Dermis blood vessel endothelial cell (primary cell): ENCODE results near the gene WFS1. TPM values are rescaled to one million over a fixed set of nuclear protein-coding genes. Genes with fewer than 3 reads are reported as not detected.

ENCODE experiments used
- DNase-seq: peaks from one replicate; pipeline ENCODE4 v3.0.0; 2010
- total RNA-seq: library from RNA; depleted of rRNA; stranded (reverse); fragments of >200 nt; gene quantifications from 2 replicates; pipeline ENCODE4 v1.2.3, GENCODE V29; 2014

Gene WFS1
- total RNA-seq, 1 donor from 2014 or later = 74.7 TPM

- no peak for DNase-seq
Measured at GRCh38 chr4:6262176-6262575, 7.5 kb upstream of the WFS1 start.

GRCh38 chr4:6262847-6263487 is 6.7 kb upstream of the WFS1 start:
- DNase-seq = no peak

GRCh38 chr4:6263526-6264224 is 6.0 kb upstream of the WFS1 start:
- no peak for DNase-seq

- DNase-seq = peak; percentile 87
Measured at GRCh38 chr4:6264225-6264540, 5.5 kb upstream of the WFS1 start.

- no peak for DNase-seq
Measured at GRCh38 chr4:6265546-6265945, 4.1 kb upstream of the WFS1 start.

- no peak for DNase-seq
Measured at GRCh38 chr4:6267573-6267972, 2.1 kb upstream of the WFS1 start.

- no peak for DNase-seq
Measured at GRCh38 chr4:6268650-6269615, 717 bp upstream of the WFS1 start.

GRCh38 chr4:6270636-6271121 is 1.0 kb downstream of the WFS1 start:
- peak; percentile 36 for DNase-seq

GRCh38 chr4:6271206-6271605 is 1.6 kb downstream of the WFS1 start:
- DNase-seq = no peak

- DNase-seq = no peak
Measured at GRCh38 chr4:6271701-6272465, 2.2 kb downstream of the WFS1 start.

- DNase-seq = peak; percentile 81
Measured at GRCh38 chr4:6272863-6273660, 3.4 kb downstream of the WFS1 start.

- DNase-seq = no peak
Measured at GRCh38 chr4:6273661-6273990, 4.0 kb downstream of the WFS1 start.

GRCh38 chr4:6275351-6275750 is 5.7 kb downstream of the WFS1 start:
- no peak for DNase-seq

GRCh38 chr4:6275898-6276806 is 6.5 kb downstream of the WFS1 start:
- no peak for DNase-seq

- peak; percentile 35 for DNase-seq
Measured at GRCh38 chr4:6277139-6277802, 7.6 kb downstream of the WFS1 start.

- DNase-seq = no peak
Measured at GRCh38 chr4:6277935-6278800, 8.5 kb downstream of the WFS1 start.

GRCh38 chr4:6278801-6279197 is 9.1 kb downstream of the WFS1 start:
- peak; percentile 96 for DNase-seq

- DNase-seq = no peak
Measured at GRCh38 chr4:6279582-6280289, 10.1 kb downstream of the WFS1 start.
